Neural progenitor cell (in vitro differentiated cells): ENCODE measurements around the gene BFSP2.

Source experiments
- CTCF ChIP-seq: fragments of 200-600 bp; sonication (generic); IDR thresholded peaks from 2 replicates; pipeline ENCODE4 v1.5.1; 2017; ENCODE audit warnings: antibody characterized with exemption, mild to moderate bottlenecking
- EZH2phosphoT487 ChIP-seq: fragments of 200-600 bp; sonication (generic); IDR thresholded peaks from 2 replicates; pipeline ENCODE4 v1.6.1; 2017; ENCODE audit warnings: antibody characterized with exemption

GRCh38 chr3:133460809-133461208, 61.0 kb downstream of the BFSP2 start:
- no peak for TF ChIP-seq EZH2phosphoT487
- TF ChIP-seq CTCF, result no peak
